ENCODE data around the gene PHF21B. TPM values are rescaled to one million over a fixed set of nuclear protein-coding genes. Genes with fewer than 3 reads are reported as not detected.

Gene PHF21B
- total RNA-seq, 1 experiment from 2014 or later: 4.5 TPM

DNA sequence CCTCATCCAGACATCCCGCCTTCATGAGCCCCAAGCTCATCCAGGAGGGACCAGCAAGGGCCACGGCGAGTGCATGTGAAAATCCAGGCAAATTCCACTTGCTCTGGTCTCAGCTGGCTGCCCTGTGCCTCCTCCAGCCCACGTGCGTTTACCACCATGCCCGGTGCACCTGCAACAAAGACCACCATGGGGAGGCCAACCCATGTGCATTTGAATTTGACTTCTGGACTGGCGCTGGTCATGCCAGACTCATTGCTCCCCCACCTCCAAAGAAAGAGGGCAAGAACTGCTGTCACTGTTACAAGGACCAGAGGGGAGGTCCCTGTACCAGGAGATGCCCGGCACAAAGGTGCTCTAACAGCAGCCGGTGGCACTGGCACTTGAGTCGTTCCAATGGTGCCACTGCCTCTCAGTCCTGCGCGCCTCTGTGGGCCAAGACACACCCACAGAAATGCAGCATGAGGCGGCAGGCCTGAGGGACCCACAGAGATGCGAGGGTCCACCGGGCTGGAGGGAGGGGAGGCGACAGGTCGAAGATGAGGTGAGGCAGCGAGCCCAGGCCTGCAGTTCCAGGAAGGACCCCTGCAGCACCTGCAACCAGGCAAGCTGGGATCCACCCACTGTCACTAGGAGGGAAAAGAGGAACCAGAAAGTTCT, 80.3 kb downstream of the PHF21B start:
- no peak for ATAC-seq
- no peak for DNase-seq (ENCODE audit: low read depth, low spot score)
- H3K36me3 ChIP-seq (ENCODE audit: control insufficient read depth, insufficient read depth, low read length): no peaks in the 10 kb centered on the region
- H3K9me3 ChIP-seq (ENCODE audit: control insufficient read depth, insufficient read depth, low read depth, low read length): no peaks in the 10 kb centered on the region
- intact Hi-C loops (cut with micrococcal nuclease; ENCODE audit: unreplicated experiment) (no loop called here), in situ Hi-C loops (cut with HindIII; ENCODE audit: low pct_unique_long_range_greater_than_20kb, low sequenced_read_pairs) (no loop called here)
- ChIA-PET POLR2A (no interaction called here), CTCF (no interaction called here)
- no peak overlapping the region for H3K4me3 ChIP-seq (ENCODE audit: low read depth in 2 of 2, low read length in 2 of 2)
- no TSS peak for BruUV-seq (replicated peaks)
- no peak overlapping the region for H3K27ac ChIP-seq (ENCODE audit: low read length)
- H3K27me3 ChIP-seq (ENCODE audit: control insufficient read depth, insufficient read depth, low read length): no peaks in the 10 kb centered on the region
- no peak for TF ChIP-seq SIN3A (IDR thresholded peaks at IDR 0.05; ENCODE audit: borderline replicate concordance, insufficient read depth, low read depth, low read length)
- no peak for TF ChIP-seq POLR2AphosphoS5 (IDR thresholded peaks at IDR 0.05; ENCODE audit: low read depth, low read length)
- TF ChIP-seq, protein P1, sequence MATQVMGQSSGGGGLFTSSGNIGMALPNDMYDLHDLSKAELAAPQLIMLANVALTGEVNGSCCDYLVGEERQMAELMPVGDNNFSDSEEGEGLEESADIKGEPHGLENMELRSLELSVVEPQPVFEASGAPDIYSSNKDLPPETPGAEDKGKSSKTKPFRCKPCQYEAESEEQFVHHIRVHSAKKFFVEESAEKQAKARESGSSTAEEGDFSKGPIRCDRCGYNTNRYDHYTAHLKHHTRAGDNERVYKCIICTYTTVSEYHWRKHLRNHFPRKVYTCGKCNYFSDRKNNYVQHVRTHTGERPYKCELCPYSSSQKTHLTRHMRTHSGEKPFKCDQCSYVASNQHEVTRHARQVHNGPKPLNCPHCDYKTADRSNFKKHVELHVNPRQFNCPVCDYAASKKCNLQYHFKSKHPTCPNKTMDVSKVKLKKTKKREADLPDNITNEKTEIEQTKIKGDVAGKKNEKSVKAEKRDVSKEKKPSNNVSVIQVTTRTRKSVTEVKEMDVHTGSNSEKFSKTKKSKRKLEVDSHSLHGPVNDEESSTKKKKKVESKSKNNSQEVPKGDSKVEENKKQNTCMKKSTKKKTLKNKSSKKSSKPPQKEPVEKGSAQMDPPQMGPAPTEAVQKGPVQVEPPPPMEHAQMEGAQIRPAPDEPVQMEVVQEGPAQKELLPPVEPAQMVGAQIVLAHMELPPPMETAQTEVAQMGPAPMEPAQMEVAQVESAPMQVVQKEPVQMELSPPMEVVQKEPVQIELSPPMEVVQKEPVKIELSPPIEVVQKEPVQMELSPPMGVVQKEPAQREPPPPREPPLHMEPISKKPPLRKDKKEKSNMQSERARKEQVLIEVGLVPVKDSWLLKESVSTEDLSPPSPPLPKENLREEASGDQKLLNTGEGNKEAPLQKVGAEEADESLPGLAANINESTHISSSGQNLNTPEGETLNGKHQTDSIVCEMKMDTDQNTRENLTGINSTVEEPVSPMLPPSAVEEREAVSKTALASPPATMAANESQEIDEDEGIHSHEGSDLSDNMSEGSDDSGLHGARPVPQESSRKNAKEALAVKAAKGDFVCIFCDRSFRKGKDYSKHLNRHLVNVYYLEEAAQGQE (IDR thresholded peaks at IDR 0.05; ENCODE audit: insufficient read depth in 1 of 2, low read depth in 2 of 2, low read length in 1 of 2): no peak
- TF ChIP-seq, protein P2, sequence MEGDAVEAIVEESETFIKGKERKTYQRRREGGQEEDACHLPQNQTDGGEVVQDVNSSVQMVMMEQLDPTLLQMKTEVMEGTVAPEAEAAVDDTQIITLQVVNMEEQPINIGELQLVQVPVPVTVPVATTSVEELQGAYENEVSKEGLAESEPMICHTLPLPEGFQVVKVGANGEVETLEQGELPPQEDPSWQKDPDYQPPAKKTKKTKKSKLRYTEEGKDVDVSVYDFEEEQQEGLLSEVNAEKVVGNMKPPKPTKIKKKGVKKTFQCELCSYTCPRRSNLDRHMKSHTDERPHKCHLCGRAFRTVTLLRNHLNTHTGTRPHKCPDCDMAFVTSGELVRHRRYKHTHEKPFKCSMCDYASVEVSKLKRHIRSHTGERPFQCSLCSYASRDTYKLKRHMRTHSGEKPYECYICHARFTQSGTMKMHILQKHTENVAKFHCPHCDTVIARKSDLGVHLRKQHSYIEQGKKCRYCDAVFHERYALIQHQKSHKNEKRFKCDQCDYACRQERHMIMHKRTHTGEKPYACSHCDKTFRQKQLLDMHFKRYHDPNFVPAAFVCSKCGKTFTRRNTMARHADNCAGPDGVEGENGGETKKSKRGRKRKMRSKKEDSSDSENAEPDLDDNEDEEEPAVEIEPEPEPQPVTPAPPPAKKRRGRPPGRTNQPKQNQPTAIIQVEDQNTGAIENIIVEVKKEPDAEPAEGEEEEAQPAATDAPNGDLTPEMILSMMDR (IDR thresholded peaks at IDR 0.05): no peak
- TF ChIP-seq TCF7L2 (IDR thresholded peaks at IDR 0.05; ENCODE audit: low read depth, low read length): no peak
- H3K4me1 ChIP-seq (ENCODE audit: control insufficient read depth, insufficient read depth, low read length): no peaks in the 10 kb centered on the region

DNA sequence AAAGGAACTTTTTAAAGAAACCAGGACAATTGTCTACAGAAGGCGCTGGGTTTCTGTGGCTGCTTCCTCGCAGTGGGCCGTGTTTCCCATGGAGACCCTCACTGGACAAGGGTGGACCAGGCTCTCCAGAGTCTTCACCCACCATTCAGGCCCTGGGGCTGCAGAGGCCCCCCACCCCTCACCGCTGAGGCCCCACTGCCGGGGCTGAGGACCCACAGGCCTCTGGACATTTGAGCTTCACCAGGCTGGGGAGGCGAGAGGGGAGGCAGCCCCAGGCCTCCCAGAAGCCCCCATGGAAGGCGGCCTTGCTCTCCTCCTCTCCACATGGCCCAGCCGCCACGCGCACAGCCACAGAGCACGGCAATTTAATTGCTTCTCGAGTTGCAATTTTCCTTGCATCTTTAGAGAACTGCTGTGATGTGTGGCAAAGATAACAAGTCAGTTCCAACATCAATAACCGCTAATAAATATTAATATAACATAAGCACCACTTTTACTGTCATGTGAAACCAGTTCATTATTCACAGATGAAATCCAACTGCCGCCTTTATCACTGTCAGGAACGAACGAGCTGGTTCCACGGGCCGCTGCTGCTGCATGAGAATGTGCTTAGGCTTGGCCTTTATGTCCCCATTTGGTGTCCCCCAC, 81.0 kb downstream of the PHF21B start:
- TF ChIP-seq, protein P2 (IDR thresholded peaks at IDR 0.05): no peak
- no peak for TF ChIP-seq SIN3A (IDR thresholded peaks at IDR 0.05; ENCODE audit: borderline replicate concordance, insufficient read depth, low read depth, low read length)
- ATAC-seq (no peak), DNase-seq (ENCODE audit: low read depth, low spot score) (no peak)
- H3K9me3 ChIP-seq (ENCODE audit: control insufficient read depth, insufficient read depth, low read depth, low read length): no peaks in the 10 kb centered on the region
- no peak overlapping the region for H3K27ac ChIP-seq (ENCODE audit: low read length)
- CTCF ChIA-PET: no interaction called here
- H3K4me1 ChIP-seq (ENCODE audit: control insufficient read depth, insufficient read depth, low read length): no peaks in the 10 kb centered on the region
- in situ Hi-C loops (cut with HindIII; ENCODE audit: low pct_unique_long_range_greater_than_20kb, low sequenced_read_pairs) (no loop called here), intact Hi-C loops (cut with micrococcal nuclease; ENCODE audit: unreplicated experiment) (no loop called here)
- no TSS peak for BruUV-seq (replicated peaks)
- POLR2A ChIA-PET: no interaction called here
- H3K27me3 ChIP-seq (ENCODE audit: control insufficient read depth, insufficient read depth, low read length): no peaks in the 10 kb centered on the region
- H3K4me3 ChIP-seq (ENCODE audit: low read depth in 2 of 2, low read length in 2 of 2): no peak overlapping the region
- H3K36me3 ChIP-seq (ENCODE audit: control insufficient read depth, insufficient read depth, low read length): no peaks in the 10 kb centered on the region
